IMR-90 (cell line): ENCODE results near the gene CGA. TPM values are rescaled to one million over a fixed set of nuclear protein-coding genes. Genes with fewer than 3 reads are reported as not detected.

ENCODE experiments used
- ATAC-seq: fragments of 200-7000 bp; cut with Tn5 transposase; 2 replicates; pipeline ENCODE4 v1.9.1; 2020; ENCODE audit warnings: low read depth, mild to moderate bottlenecking, moderate library complexity
- BruUV-seq: library from RNA; stranded (reverse); fragments of 400-500 nt; replicated peaks from 2 replicates; lab custom pipeline; 2021; lab: Mats Ljungman, UMichigan
- CTCF ChIA-PET: fragments of 300-600 bp; formaldehyde crosslinking; extraction: SDS; loops from one replicate; lab custom pipeline; 2021; ENCODE audit warnings: antibody characterized with exemption; lab: Yijun Ruan, JAX
- POLR2A ChIA-PET: fragments of 300-600 bp; sonication (Branson Sonifier 250); formaldehyde crosslinking; loops from one replicate; lab custom pipeline; 2022; ENCODE audit warnings: antibody characterized with exemption; ENCODE audit not compliant: unreplicated experiment; lab: Charles Lee
- DNase-seq: peaks from one replicate; pipeline ENCODE4 v3.0.0; 2013
- H2AFZ ChIP-seq: replicated peaks from 2 replicates; pipeline ENCODE3; 2013; ENCODE audit warnings: low read length, mild to moderate bottlenecking; ENCODE audit not compliant: poor library complexity
- H2AK5ac ChIP-seq: 2 replicates; pipeline ENCODE4 v1.6.1; 2013; ENCODE audit warnings: low read depth, low read length, inconsistent platforms
- H2AK9ac ChIP-seq: replicated peaks from 2 replicates; pipeline ENCODE3; 2013; ENCODE audit warnings: mild to moderate bottlenecking, low read depth, low read length, moderate library complexity; ENCODE audit not compliant: poor library complexity
- H2BK120ac ChIP-seq: 2 replicates; pipeline ENCODE4 v1.6.1; 2013; ENCODE audit warnings: low read depth, low read length, inconsistent platforms
- H2BK15ac ChIP-seq: 3 replicates; pipeline ENCODE4 v1.6.1; 2013; ENCODE audit warnings: low read depth, low read length, inconsistent platforms
- H2BK20ac ChIP-seq: 2 replicates; pipeline ENCODE4 v1.6.1; 2013; ENCODE audit warnings: low read depth, mild to moderate bottlenecking, inconsistent platforms, low read length, moderate library complexity
- H2BK5ac ChIP-seq: 2 replicates; pipeline ENCODE4 v1.6.1; 2013; ENCODE audit warnings: mild to moderate bottlenecking, low read depth, low read length, inconsistent platforms; ENCODE audit not compliant: poor library complexity, severe bottlenecking
- H3K14ac ChIP-seq: replicated peaks from 2 replicates; pipeline ENCODE4 v1.6.1; 2013; ENCODE audit warnings: low read depth, low read length, inconsistent platforms
- H3K18ac ChIP-seq: 2 replicates; pipeline ENCODE4 v1.6.1; 2013; ENCODE audit warnings: low read depth, low read length, control low read depth
- H3K23ac ChIP-seq: 2 replicates; pipeline ENCODE4 v1.6.1; 2013; ENCODE audit warnings: low read depth, low read length, inconsistent platforms
- H3K27ac ChIP-seq: 2 replicates; pipeline ENCODE4 v1.5.1; 2013; ENCODE audit warnings: mild to moderate bottlenecking, control low read depth, low read length; ENCODE audit not compliant: insufficient read depth
- H3K27me3 ChIP-seq: 2 replicates; pipeline ENCODE4 v1.6.1; 2013; ENCODE audit warnings: low read length; ENCODE audit not compliant: control insufficient read depth, insufficient read depth
- H3K36me3 ChIP-seq: 2 replicates; pipeline ENCODE4 v1.6.1; 2013; ENCODE audit warnings: low read length, mixed read lengths; ENCODE audit not compliant: control insufficient read depth, insufficient read depth
- H3K4ac ChIP-seq: 2 replicates; pipeline ENCODE4 v1.6.1; 2013; ENCODE audit warnings: low read depth, low read length, inconsistent platforms
- H3K4me1 ChIP-seq: 2 replicates; pipeline ENCODE4 v1.6.1; 2013; ENCODE audit warnings: low read length, mixed read lengths; ENCODE audit not compliant: control insufficient read depth, insufficient read depth
- H3K4me2 ChIP-seq: 2 replicates; pipeline ENCODE4 v1.6.1; 2013; ENCODE audit warnings: low read depth, mild to moderate bottlenecking, control low read depth, low read length, moderate library complexity
- H3K4me3 ChIP-seq: 2 replicates; pipeline ENCODE4 v1.5.1; 2013; ENCODE audit warnings: low read depth, mild to moderate bottlenecking, control low read depth, low read length, moderate library complexity; ENCODE audit not compliant: insufficient read depth
- H3K56ac ChIP-seq: 2 replicates; pipeline ENCODE4 v1.6.1; 2013; ENCODE audit warnings: low read length, inconsistent platforms; ENCODE audit not compliant: insufficient read depth; ENCODE audit errors: extremely low read depth
- H3K79me1 ChIP-seq, 2 experiments: 2 replicates each; pipeline ENCODE4 v1.6.1; 2013; ENCODE audit warnings: low read length in 2 of 2, inconsistent platforms in 1 of 2, low read depth in 1 of 2
- H3K9ac ChIP-seq: 2 replicates; pipeline ENCODE4 v1.6.1; 2013; ENCODE audit warnings: low read depth, low read length, control low read depth
- H3K9me1 ChIP-seq: 2 replicates; pipeline ENCODE4 v1.6.1; 2013; ENCODE audit warnings: low read length, inconsistent platforms; ENCODE audit not compliant: insufficient read depth
- H3K9me3 ChIP-seq: 2 replicates; pipeline ENCODE4 v1.6.1; 2013; ENCODE audit warnings: low read length; ENCODE audit not compliant: control insufficient read depth, insufficient read depth
- H4K20me1 ChIP-seq: 2 replicates; pipeline ENCODE4 v1.6.1; 2013; ENCODE audit warnings: low read length, inconsistent platforms; ENCODE audit not compliant: insufficient read depth
- H4K5ac ChIP-seq: 2 replicates; pipeline ENCODE4 v1.6.1; 2013; ENCODE audit warnings: mild to moderate bottlenecking, low read depth, low read length, control low read depth
- H4K8ac ChIP-seq, 2 experiments: 2 replicates each; pipeline ENCODE4 v1.6.1; 2013; ENCODE audit warnings: low read depth in 2 of 2, low read length in 2 of 2, control low read depth in 1 of 2, inconsistent platforms in 1 of 2
- H4K91ac ChIP-seq: 2 replicates; pipeline ENCODE4 v1.6.1; 2013; ENCODE audit warnings: low read depth, low read length, inconsistent platforms; ENCODE audit not compliant: insufficient read depth
- BHLHE40 ChIP-seq: fragments of 150-350 bp; IDR thresholded peaks from 2 replicates; pipeline ENCODE4 v1.6.1; 2016; ENCODE audit warnings: mild to moderate bottlenecking, low read depth, low read length
- CEBPB ChIP-seq: IDR thresholded peaks from 2 replicates; pipeline ENCODE4 v1.6.1; 2012; ENCODE audit warnings: low read depth, low read length, improper control_type of control experiment
- CHD1 ChIP-seq: IDR thresholded peaks from 2 replicates; pipeline ENCODE4 v1.6.1; 2012; ENCODE audit warnings: low read depth, low read length, improper control_type of control experiment
- CTCF ChIP-seq: conservative IDR thresholded peaks from 2 replicates; pipeline ENCODE4 v1.5.1; 2012; ENCODE audit warnings: mild to moderate bottlenecking, low read depth, low read length, improper control_type of control experiment
- ELK1 ChIP-seq: fragments of 150-350 bp; IDR thresholded peaks from 2 replicates; pipeline ENCODE4 v1.6.1; 2016; ENCODE audit warnings: low read depth, mild to moderate bottlenecking, low read length, moderate library complexity, borderline replicate concordance
- FOS ChIP-seq: fragments of 150-350 bp; IDR thresholded peaks from 2 replicates; pipeline ENCODE4 v1.6.1; 2016; ENCODE audit warnings: low read depth, low read length
- MAFK ChIP-seq: IDR thresholded peaks from 2 replicates; pipeline ENCODE4 v1.6.1; 2012; ENCODE audit warnings: low read depth, low read length, improper control_type of control experiment
- MAZ ChIP-seq: IDR thresholded peaks from 2 replicates; pipeline ENCODE4 v1.6.1; 2012; ENCODE audit warnings: low read depth, mild to moderate bottlenecking, low read length, improper control_type of control experiment, moderate library complexity, borderline replicate concordance
- MXI1 ChIP-seq: IDR thresholded peaks from 2 replicates; pipeline ENCODE4 v1.6.1; 2012; ENCODE audit warnings: low read depth, mild to moderate bottlenecking, low read length, moderate library complexity, borderline replicate concordance
- NFE2L2 ChIP-seq: fragments of 150-350 bp; IDR thresholded peaks from 2 replicates; pipeline ENCODE4 v1.6.1; 2016; ENCODE audit warnings: low read depth, mild to moderate bottlenecking, low read length
- POLR2A ChIP-seq: IDR thresholded peaks from 2 replicates; pipeline ENCODE4 v1.6.1; 2012; ENCODE audit warnings: mild to moderate bottlenecking, low read depth, low read length
- RAD21 ChIP-seq: IDR thresholded peaks from 2 replicates; pipeline ENCODE4 v1.6.1; 2012; ENCODE audit warnings: low read length, improper control_type of control experiment
- RCOR1 ChIP-seq: IDR thresholded peaks from 2 replicates; pipeline ENCODE4 v1.6.1; 2012; ENCODE audit warnings: mild to moderate bottlenecking, low read length, improper control_type of control experiment; ENCODE audit not compliant: insufficient replicate concordance
- RFX5 ChIP-seq: IDR thresholded peaks from 2 replicates; pipeline ENCODE4 v1.8.0; 2012; ENCODE audit warnings: low read depth, mild to moderate bottlenecking, low read length, moderate library complexity
- SMC3 ChIP-seq: fragments of 150-350 bp; IDR thresholded peaks from 2 replicates; pipeline ENCODE4 v1.6.1; 2016; ENCODE audit warnings: low read depth, mild to moderate bottlenecking, antibody characterized with exemption, low read length, moderate library complexity
- USF2 ChIP-seq: fragments of 150-350 bp; IDR thresholded peaks from 2 replicates; pipeline ENCODE4 v1.6.1; 2017; ENCODE audit warnings: mild to moderate bottlenecking, antibody characterized with exemption, low read length, low read depth
- WGBS, 2 experiments: methylation state at CpG; one replicate each; pipeline versions ENCODE4 v1.1.5 to v1.1.7; 2013; ENCODE audit warnings: missing lambda C conversion rate in 2 of 2; ENCODE audit not compliant: insufficient read length in 1 of 2; ENCODE audit errors: extremely low coverage in 2 of 2; 5-methylcytosine and 5-hydroxymethylcytosine counted together
- dilution Hi-C: fragments of 300-500 bp; cut with HindIII; formaldehyde crosslinking; loops from one replicate; pipeline ENCODE4 v1.14.3; 2018; ENCODE audit warnings: low sequenced_read_pairs; ENCODE audit not compliant: unreplicated experiment
- in situ Hi-C: fragments of 300-500 bp; cut with MboI; formaldehyde crosslinking; loops from 3 replicates; pipeline ENCODE4 v1.14.3; 2019; ENCODE audit warnings: low sequenced_read_pairs, inconsistent platforms, mixed read lengths
- intact Hi-C: fragments of 100-400 bp; cut with micrococcal nuclease; formaldehyde crosslinking; loops from 2 replicates; pipeline ENCODE4 v1.10.0; 2022
- polyA plus RNA-seq, 3 experiments: library from polyadenylated mRNA; depleted of rRNA; stranded (reverse); fragments of >200 nt; gene quantifications; 2 replicates each; pipeline ENCODE4 v1.2.3, GENCODE V29; 2012; ENCODE audit warnings: low replicate concordance in 1 of 3
- total RNA-seq: library from RNA; depleted of rRNA; stranded (reverse); fragments of >200 nt; gene quantifications from 2 replicates; pipeline ENCODE4 v1.2.3, GENCODE V29; 2012

The CGA gene
- total and polyA plus RNA-seq, 2 of the 4 experiments (the other 2 are of a cell fraction): 0.15 TPM; not detected in 1

GRCh38 chr6:87115402-87116135 lies 20.7 kb upstream of the CGA start:
- H3K27me3 ChIP-seq: peaks cover 2% of the 10 kb centered on the region; the same call in 1 of the 2 replicates
- H4K20me1 ChIP-seq: no peaks in the 10 kb centered on the region
- no peaks in the 10 kb centered on the region for H3K79me1 ChIP-seq
- no peak overlapping the region for H4K5ac ChIP-seq
- dilution Hi-C loops (no loop called here), in situ Hi-C loops (no loop called here), intact Hi-C loops (no loop called here)
- no peak overlapping the region for H3K4ac ChIP-seq
- no peak for DNase-seq
- no peaks in the 10 kb centered on the region for H3K9me3 ChIP-seq
- H2BK120ac ChIP-seq: no peak overlapping the region
- no peak overlapping the region for H3K27ac ChIP-seq
- H3K4me3 ChIP-seq: no peak overlapping the region
- no peak overlapping the region for H2BK20ac ChIP-seq
- H2AK5ac ChIP-seq: no peak overlapping the region
- no peak for ATAC-seq
- TF ChIP-seq MAZ (no peak), MXI1 (no peak), POLR2A (no peak), NFE2L2 (no peak), MAFK (no peak), CHD1 (no peak), RFX5 (no peak), RAD21 (no peak), CTCF (no peak), SMC3 (no peak), BHLHE40 (no peak), RCOR1 (no peak), FOS (no peak), ELK1 (no peak), USF2 (no peak), CEBPB (no peak)
- H3K4me1 ChIP-seq: no peaks in the 10 kb centered on the region
- H2AK9ac ChIP-seq: no peak overlapping the region
- no peak overlapping the region for H4K91ac ChIP-seq
- no peak overlapping the region for H3K56ac ChIP-seq
- no peaks in the 10 kb centered on the region for H3K36me3 ChIP-seq
- no peak overlapping the region for H3K4me2 ChIP-seq
- no peak overlapping the region for H4K8ac ChIP-seq
- BruUV-seq: no TSS peak
- POLR2A ChIA-PET: no interaction called here
- H3K9me1 ChIP-seq: no peaks in the 10 kb centered on the region
- H3K14ac ChIP-seq: no peak overlapping the region
- H2BK5ac ChIP-seq: no peak overlapping the region
- no peak overlapping the region for H3K23ac ChIP-seq
- H3K9ac ChIP-seq: no peak overlapping the region
- H3K18ac ChIP-seq: no peak overlapping the region
- CTCF ChIA-PET: interaction anchor here (0.5 kb wide), 1 partner anchor 229 kb away, joined by 3 read pairs; the partner anchor contains the start of gene C6orf163
- no peak overlapping the region for H2AFZ ChIP-seq
- no peak overlapping the region for H2BK15ac ChIP-seq
- WGBS, 2 experiments: no CpG with 5 or more reads among the region's 2 CpGs
